HepG2 (cell line): ENCODE measurements around the gene NEU1. TPM values are rescaled to one million over a fixed set of nuclear protein-coding genes. Genes with fewer than 3 reads are reported as not detected.

Experiments
- FOXC1 ChIP-seq: sonication (generic); formaldehyde crosslinking; IDR thresholded peaks from 2 replicates; pipeline ENCODE4 v1.8.0; 2022; ENCODE audit warnings: mild to moderate bottlenecking, missing genetic modification reagents, borderline replicate concordance
- FOXK2 ChIP-seq: fragments of 450-650 bp; IDR thresholded peaks from 2 replicates; pipeline ENCODE4 v1.6.1; 2016
- GTF2F1 ChIP-seq: fragments of 150-350 bp; IDR thresholded peaks from 2 replicates; pipeline ENCODE4 v1.6.1; 2014; ENCODE audit warnings: low read length
- HNRNPK ChIP-seq: fragments of 200-400 bp; formaldehyde crosslinking; IDR thresholded peaks from 2 replicates; pipeline ENCODE4 v1.6.1; 2018; ENCODE audit warnings: low read length, low read depth, moderate library complexity, mild to moderate bottlenecking; ENCODE audit not compliant: poor library complexity, severe bottlenecking
- NAIF1 ChIP-seq: sonication (generic); formaldehyde crosslinking; IDR thresholded peaks from 2 replicates; pipeline ENCODE4 v1.5.0; 2020; ENCODE audit warnings: mild to moderate bottlenecking, missing genetic modification reagents, borderline replicate concordance
- NCOA2 ChIP-seq: sonication (generic); formaldehyde crosslinking; IDR thresholded peaks from 2 replicates; pipeline ENCODE4 v1.8.0; 2022; ENCODE audit warnings: inconsistent platforms
- NFYB ChIP-seq: sonication (generic); formaldehyde crosslinking; IDR thresholded peaks from 2 replicates; pipeline ENCODE4 v1.4.0; 2020; ENCODE audit warnings: missing genetic modification reagents
- REL ChIP-seq: sonication (generic); formaldehyde crosslinking; conservative IDR thresholded peaks from 2 replicates; pipeline ENCODE4 v1.8.0; 2022; ENCODE audit warnings: mild to moderate bottlenecking, missing genetic modification reagents, moderate library complexity
- SIX4 ChIP-seq: sonication (generic); formaldehyde crosslinking; IDR thresholded peaks from 2 replicates; pipeline ENCODE4 v1.4.0; 2020; ENCODE audit warnings: missing genetic modification reagents
- TEAD3 ChIP-seq: optimal IDR thresholded peaks from 2 replicates; pipeline ENCODE3; 2016; ENCODE audit warnings: borderline replicate concordance
- ZBTB3 ChIP-seq: sonication (generic); formaldehyde crosslinking; IDR thresholded peaks from 2 replicates; pipeline ENCODE4 v1.4.0; 2020; ENCODE audit warnings: low read depth, mild to moderate bottlenecking, moderate library complexity, missing genetic modification reagents, borderline replicate concordance
- ZNF282 ChIP-seq: fragments of 450-650 bp; IDR thresholded peaks from 2 replicates; pipeline ENCODE4 v1.6.1; 2018; ENCODE audit not compliant: partially characterized antibody
- ZNF331 ChIP-seq: sonication (generic); formaldehyde crosslinking; IDR thresholded peaks from 2 replicates; pipeline ENCODE4 v1.4.0; 2020; ENCODE audit warnings: missing genetic modification reagents
- ZNF713 ChIP-seq: sonication (generic); formaldehyde crosslinking; IDR thresholded peaks from 2 replicates; pipeline ENCODE4 v1.4.0; 2020; ENCODE audit warnings: mild to moderate bottlenecking, missing genetic modification reagents
- ZNF772 ChIP-seq: sonication (generic); formaldehyde crosslinking; IDR thresholded peaks from 2 replicates; pipeline ENCODE4 v1.5.0; 2020; ENCODE audit warnings: mild to moderate bottlenecking, missing genetic modification reagents
- ZNF776 ChIP-seq: sonication (generic); formaldehyde crosslinking; IDR thresholded peaks from 2 replicates; pipeline ENCODE4 v1.4.0; 2020; ENCODE audit warnings: mild to moderate bottlenecking, missing genetic modification reagents
- ZNF879 ChIP-seq: sonication (generic); formaldehyde crosslinking; IDR thresholded peaks from 2 replicates; pipeline ENCODE4 v1.8.1; 2023; ENCODE audit warnings: missing genetic modification reagents
- ZSCAN9 ChIP-seq: IDR thresholded peaks from 2 replicates; pipeline ENCODE4 v1.6.1; 2016; ENCODE audit warnings: borderline replicate concordance
- polyA plus RNA-seq, 8 experiments: library from polyadenylated mRNA; depleted of rRNA in 3 of 8; stranded (reverse) in 7 of 8; unstranded in 1 of 8; fragments of >200 nt; fragmentation: Illumina TruSeq in 4 of 8; extraction: Trizol in 4 of 8; gene quantifications; 2 replicates each; pipeline versions ENCODE4 v1.2.1 to v1.2.3, GENCODE V29; 2011 to 2016; ENCODE audit warnings: low read depth in 4 of 8, missing spikeins in 1 of 8, mixed read lengths in 1 of 8; ENCODE audit not compliant: insufficient read depth in 1 of 8
- total RNA-seq, 5 experiments: library from RNA; depleted of rRNA; stranded (reverse); fragments of >200 nt; fragmentation: Illumina TruSeq; extraction: Trizol; gene quantifications; 2 replicates each; pipeline ENCODE4 v1.2.3, GENCODE V29; 2016; ENCODE audit warnings: low read depth in 1 of 5
- TF ChIP-seq, protein P1 (sequence below): sonication (generic); formaldehyde crosslinking; IDR thresholded peaks from 2 replicates; pipeline ENCODE4 v1.5.0; 2020; ENCODE audit warnings: missing genetic modification reagents
- TF ChIP-seq, protein P2 (sequence below): sonication (generic); formaldehyde crosslinking; IDR thresholded peaks from 2 replicates; pipeline ENCODE4 v1.9.0; 2021; ENCODE audit warnings: missing genetic modification reagents, borderline replicate concordance
- TF ChIP-seq, protein P3 (sequence below): sonication (generic); formaldehyde crosslinking; IDR thresholded peaks from 2 replicates; pipeline ENCODE4 v1.9.0; 2022; ENCODE audit warnings: missing genetic modification reagents, mild to moderate bottlenecking, borderline replicate concordance
- TF ChIP-seq, protein P4 (sequence below): sonication (generic); formaldehyde crosslinking; IDR thresholded peaks from 2 replicates; pipeline ENCODE4 v1.4.0; 2020; ENCODE audit warnings: missing genetic modification reagents
- TF ChIP-seq, protein P5 (sequence below): sonication (generic); formaldehyde crosslinking; IDR thresholded peaks from 2 replicates; pipeline ENCODE4 v1.8.1; 2022; ENCODE audit warnings: mild to moderate bottlenecking, missing genetic modification reagents

Gene NEU1
- total and polyA plus RNA-seq, 2 of the 13 experiments (the other 11 are each of a cell fraction or from before 2014, with no cell fraction given), result 215 to 297 TPM

DNA sequence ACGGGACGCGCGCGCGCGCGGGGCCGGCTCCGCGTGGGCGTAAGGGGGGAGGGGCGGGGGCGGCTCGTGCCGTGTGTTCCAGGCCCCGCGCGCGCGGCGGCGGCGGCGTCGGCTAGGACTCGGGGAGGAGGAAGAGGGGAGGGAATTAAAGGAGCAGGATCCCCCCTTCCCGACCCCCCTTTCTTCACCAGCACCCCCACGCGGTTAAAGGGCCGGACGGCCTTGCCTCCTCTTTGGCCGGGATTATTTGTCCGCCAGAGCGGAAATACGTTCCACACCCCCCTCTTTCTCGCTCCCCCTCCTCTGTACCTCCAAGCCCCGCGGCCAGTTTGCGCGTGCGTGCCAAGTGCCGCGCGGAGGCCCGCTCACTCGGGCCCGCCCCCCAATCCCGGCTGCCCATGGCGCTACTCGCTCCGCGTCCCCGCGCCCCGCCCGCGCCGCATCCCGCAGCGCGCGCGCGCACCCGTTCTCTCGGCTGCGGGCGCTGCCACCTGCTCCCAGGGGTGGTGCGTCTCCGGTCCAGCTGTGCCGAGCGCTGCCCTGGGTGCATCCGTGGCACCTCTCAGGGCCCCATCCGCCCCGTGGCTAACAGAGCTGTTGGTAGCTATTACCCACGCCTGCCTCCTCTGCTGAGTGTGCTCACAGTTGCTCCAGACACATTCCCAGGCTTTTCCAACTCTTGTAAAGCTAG lies 39.5 kb upstream of the NEU1 start, which contains the start of gene ZBTB12 (continued):
- TF ChIP-seq, protein P1, sequence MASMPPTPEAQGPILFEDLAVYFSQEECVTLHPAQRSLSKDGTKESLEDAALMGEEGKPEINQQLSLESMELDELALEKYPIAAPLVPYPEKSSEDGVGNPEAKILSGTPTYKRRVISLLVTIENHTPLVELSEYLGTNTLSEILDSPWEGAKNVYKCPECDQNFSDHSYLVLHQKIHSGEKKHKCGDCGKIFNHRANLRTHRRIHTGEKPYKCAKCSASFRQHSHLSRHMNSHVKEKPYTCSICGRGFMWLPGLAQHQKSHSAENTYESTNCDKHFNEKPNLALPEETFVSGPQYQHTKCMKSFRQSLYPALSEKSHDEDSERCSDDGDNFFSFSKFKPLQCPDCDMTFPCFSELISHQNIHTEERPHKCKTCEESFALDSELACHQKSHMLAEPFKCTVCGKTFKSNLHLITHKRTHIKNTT, result peak; percentile 81; the same call in 1 of the 2 replicates
- TF ChIP-seq REL (CRISPR knock-in tag), result no peak
- TF ChIP-seq HNRNPK, result peak; percentile 98
- TF ChIP-seq, protein P2, sequence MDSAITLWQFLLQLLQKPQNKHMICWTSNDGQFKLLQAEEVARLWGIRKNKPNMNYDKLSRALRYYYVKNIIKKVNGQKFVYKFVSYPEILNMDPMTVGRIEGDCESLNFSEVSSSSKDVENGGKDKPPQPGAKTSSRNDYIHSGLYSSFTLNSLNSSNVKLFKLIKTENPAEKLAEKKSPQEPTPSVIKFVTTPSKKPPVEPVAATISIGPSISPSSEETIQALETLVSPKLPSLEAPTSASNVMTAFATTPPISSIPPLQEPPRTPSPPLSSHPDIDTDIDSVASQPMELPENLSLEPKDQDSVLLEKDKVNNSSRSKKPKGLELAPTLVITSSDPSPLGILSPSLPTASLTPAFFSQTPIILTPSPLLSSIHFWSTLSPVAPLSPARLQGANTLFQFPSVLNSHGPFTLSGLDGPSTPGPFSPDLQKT (CRISPR knock-in tag), result no peak; the same call in 1 of the 2 replicates
- TF ChIP-seq, protein P3, sequence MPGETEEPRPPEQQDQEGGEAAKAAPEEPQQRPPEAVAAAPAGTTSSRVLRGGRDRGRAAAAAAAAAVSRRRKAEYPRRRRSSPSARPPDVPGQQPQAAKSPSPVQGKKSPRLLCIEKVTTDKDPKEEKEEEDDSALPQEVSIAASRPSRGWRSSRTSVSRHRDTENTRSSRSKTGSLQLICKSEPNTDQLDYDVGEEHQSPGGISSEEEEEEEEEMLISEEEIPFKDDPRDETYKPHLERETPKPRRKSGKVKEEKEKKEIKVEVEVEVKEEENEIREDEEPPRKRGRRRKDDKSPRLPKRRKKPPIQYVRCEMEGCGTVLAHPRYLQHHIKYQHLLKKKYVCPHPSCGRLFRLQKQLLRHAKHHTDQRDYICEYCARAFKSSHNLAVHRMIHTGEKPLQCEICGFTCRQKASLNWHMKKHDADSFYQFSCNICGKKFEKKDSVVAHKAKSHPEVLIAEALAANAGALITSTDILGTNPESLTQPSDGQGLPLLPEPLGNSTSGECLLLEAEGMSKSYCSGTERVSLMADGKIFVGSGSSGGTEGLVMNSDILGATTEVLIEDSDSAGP (CRISPR knock-in tag), result peak; percentile 89
- TF ChIP-seq TEAD3, result no peak
- TF ChIP-seq ZNF713 (CRISPR knock-in tag), result no peak; the same call in 1 of the 2 replicates
- TF ChIP-seq ZNF772 (CRISPR knock-in tag), result no peak
- no peak for TF ChIP-seq FOXK2
- TF ChIP-seq, protein P4, sequence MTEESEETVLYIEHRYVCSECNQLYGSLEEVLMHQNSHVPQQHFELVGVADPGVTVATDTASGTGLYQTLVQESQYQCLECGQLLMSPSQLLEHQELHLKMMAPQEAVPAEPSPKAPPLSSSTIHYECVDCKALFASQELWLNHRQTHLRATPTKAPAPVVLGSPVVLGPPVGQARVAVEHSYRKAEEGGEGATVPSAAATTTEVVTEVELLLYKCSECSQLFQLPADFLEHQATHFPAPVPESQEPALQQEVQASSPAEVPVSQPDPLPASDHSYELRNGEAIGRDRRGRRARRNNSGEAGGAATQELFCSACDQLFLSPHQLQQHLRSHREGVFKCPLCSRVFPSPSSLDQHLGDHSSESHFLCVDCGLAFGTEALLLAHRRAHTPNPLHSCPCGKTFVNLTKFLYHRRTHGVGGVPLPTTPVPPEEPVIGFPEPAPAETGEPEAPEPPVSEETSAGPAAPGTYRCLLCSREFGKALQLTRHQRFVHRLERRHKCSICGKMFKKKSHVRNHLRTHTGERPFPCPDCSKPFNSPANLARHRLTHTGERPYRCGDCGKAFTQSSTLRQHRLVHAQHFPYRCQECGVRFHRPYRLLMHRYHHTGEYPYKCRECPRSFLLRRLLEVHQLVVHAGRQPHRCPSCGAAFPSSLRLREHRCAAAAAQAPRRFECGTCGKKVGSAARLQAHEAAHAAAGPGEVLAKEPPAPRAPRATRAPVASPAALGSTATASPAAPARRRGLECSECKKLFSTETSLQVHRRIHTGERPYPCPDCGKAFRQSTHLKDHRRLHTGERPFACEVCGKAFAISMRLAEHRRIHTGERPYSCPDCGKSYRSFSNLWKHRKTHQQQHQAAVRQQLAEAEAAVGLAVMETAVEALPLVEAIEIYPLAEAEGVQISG (CRISPR knock-in tag), result peak; percentile 59; the same call in 1 of the 2 replicates
- peak; percentile 15; the same call in 1 of the 2 replicates for TF ChIP-seq SIX4 (CRISPR knock-in tag)
- TF ChIP-seq ZNF282, result no peak
- no peak for TF ChIP-seq ZNF776 (CRISPR knock-in tag)
- TF ChIP-seq NCOA2 (CRISPR knock-in tag), result no peak
- TF ChIP-seq NFYB (CRISPR knock-in tag), result no peak
- TF ChIP-seq ZNF331, result no peak; the same call in 1 of the 2 replicates
- no peak for TF ChIP-seq NAIF1
- TF ChIP-seq FOXC1, result peak; percentile 35; the same call in 1 of the 2 replicates
- TF ChIP-seq ZSCAN9 (CRISPR knock-in tag), result no peak
- TF ChIP-seq, protein P5, sequence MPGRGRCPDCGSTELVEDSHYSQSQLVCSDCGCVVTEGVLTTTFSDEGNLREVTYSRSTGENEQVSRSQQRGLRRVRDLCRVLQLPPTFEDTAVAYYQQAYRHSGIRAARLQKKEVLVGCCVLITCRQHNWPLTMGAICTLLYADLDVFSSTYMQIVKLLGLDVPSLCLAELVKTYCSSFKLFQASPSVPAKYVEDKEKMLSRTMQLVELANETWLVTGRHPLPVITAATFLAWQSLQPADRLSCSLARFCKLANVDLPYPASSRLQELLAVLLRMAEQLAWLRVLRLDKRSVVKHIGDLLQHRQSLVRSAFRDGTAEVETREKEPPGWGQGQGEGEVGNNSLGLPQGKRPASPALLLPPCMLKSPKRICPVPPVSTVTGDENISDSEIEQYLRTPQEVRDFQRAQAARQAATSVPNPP (CRISPR knock-in tag), result 0 out of 2 replicates have a peak, but pooled peaks have one; percentile 26
- TF ChIP-seq ZBTB3 (CRISPR knock-in tag), result no peak; the same call in 1 of the 2 replicates
- no peak for TF ChIP-seq GTF2F1
- 0 out of 2 replicates have a peak, but pooled peaks have one; percentile 30 for TF ChIP-seq ZNF879 (CRISPR knock-in tag)
